CD4-positive, alpha-beta memory T cell (primary cell): ENCODE results near the gene PLEKHJ1. TPM values are rescaled to one million over a fixed set of nuclear protein-coding genes. Genes with fewer than 3 reads are reported as not detected.

Experiments used
- CTCF ChIA-PET: fragments of 350-600 bp; sonication (Branson Sonifier 250); formaldehyde crosslinking; loops from one replicate; lab custom pipeline; 2021; ENCODE audit warnings: inconsistent platforms; ENCODE audit not compliant: partially characterized antibody; lab: Charles Lee
- POLR2A ChIA-PET: fragments of 350-600 bp; sonication (Branson Sonifier 250); formaldehyde crosslinking; loops from one replicate; lab custom pipeline; 2021; ENCODE audit not compliant: partially characterized antibody; lab: Charles Lee
- DNase-seq, 5 donors: peaks; one replicate each; pipeline versions ENCODE4 v3.0.0 to v3.0.0-alpha.2; 2020 to 2022; ENCODE audit warnings: mixed read lengths in 1 of 5
- H3K27ac ChIP-seq: one replicate; pipeline ENCODE4 v1.7.0; 2013; ENCODE audit warnings: low read depth, low read length
- H3K27me3 ChIP-seq: 2 replicates; pipeline ENCODE4 v1.7.0; 2013; ENCODE audit warnings: mild to moderate bottlenecking, low read length, moderate library complexity; ENCODE audit not compliant: insufficient read depth
- H3K36me3 ChIP-seq: 2 replicates; pipeline ENCODE4 v1.7.0; 2013; ENCODE audit warnings: mild to moderate bottlenecking, low read length, moderate library complexity; ENCODE audit not compliant: insufficient read depth
- H3K4me1 ChIP-seq: 2 replicates; pipeline ENCODE4 v1.7.0; 2013; ENCODE audit warnings: mild to moderate bottlenecking, low read length, moderate library complexity; ENCODE audit not compliant: insufficient read depth
- H3K4me3 ChIP-seq, 2 donors: one replicate each; pipeline ENCODE4 v1.7.0; 2013; ENCODE audit warnings: low read length in 2 of 2, mild to moderate bottlenecking in 1 of 2
- H3K9me3 ChIP-seq, 2 donors: one replicate each; pipeline ENCODE4 v1.7.0; 2013; ENCODE audit warnings: low read length in 2 of 2, control low read depth in 1 of 2; ENCODE audit not compliant: control insufficient read depth in 1 of 2
- H3K27ac Mint-ChIP-seq, 7 donors: one replicate each; pipeline ENCODE4 v1.8.0; 2020 to 2021; ENCODE audit warnings: mixed read lengths in 7 of 7, mild to moderate bottlenecking in 6 of 7, inconsistent platforms in 3 of 7, moderate library complexity in 3 of 7
- H3K27me3 Mint-ChIP-seq, 2 donors: one replicate each; pipeline ENCODE4 v1.8.0; 2020 to 2021; ENCODE audit warnings: mixed read lengths in 2 of 2
- H3K36me3 Mint-ChIP-seq, 2 donors: one replicate each; pipeline ENCODE4 v1.8.0; 2020 to 2021; ENCODE audit warnings: mixed read lengths in 2 of 2, inconsistent platforms in 1 of 2, mild to moderate bottlenecking in 1 of 2
- H3K4me1 Mint-ChIP-seq, 4 donors: one replicate each; pipeline ENCODE4 v1.8.0; 2020 to 2021; ENCODE audit warnings: mixed read lengths in 4 of 4, mild to moderate bottlenecking in 1 of 4
- H3K4me3 Mint-ChIP-seq, 8 donors: one replicate each; pipeline ENCODE4 v1.8.0; 2020 to 2021; ENCODE audit warnings: mixed read lengths in 8 of 8, mild to moderate bottlenecking in 7 of 8, moderate library complexity in 6 of 8, inconsistent platforms in 3 of 8
- H3K9me3 Mint-ChIP-seq, 8 donors: one replicate each; pipeline ENCODE4 v1.8.0; 2020 to 2021; ENCODE audit warnings: mixed read lengths in 8 of 8, mild to moderate bottlenecking in 5 of 8, inconsistent platforms in 3 of 8, moderate library complexity in 1 of 8
- intact Hi-C: fragments of 100-400 bp; cut with micrococcal nuclease; formaldehyde crosslinking; loops from one replicate; pipeline ENCODE4 v1.15.1; 2023
- microRNA-seq: library from miRNA; unstranded; fragments of <30 nt; microRNA quantifications from one replicate; pipeline ENCODE4 v1.2.0, GENCODE V29; 2021; ENCODE audit warnings: borderline replicate concordance, borderline number of aligned reads, borderline microRNAs expressed, mixed read lengths
- polyA plus RNA-seq, 2 donors: library from polyadenylated mRNA; unstranded; fragments of 300-500 nt; fragmentation: Illumina TruSeq; gene quantifications; one replicate each; pipeline ENCODE4 v1.2.3, GENCODE V29; 2021
- total RNA-seq, 2 experiments: library from RNA; stranded (reverse); gene quantifications; one replicate each; pipeline ENCODE4 v1.2.3, GENCODE V29; 2021

Gene PLEKHJ1
- total and polyA plus RNA-seq, 4 experiments from 2014 or later, result 64.9 to 119 (median 85.2) TPM

DNA sequence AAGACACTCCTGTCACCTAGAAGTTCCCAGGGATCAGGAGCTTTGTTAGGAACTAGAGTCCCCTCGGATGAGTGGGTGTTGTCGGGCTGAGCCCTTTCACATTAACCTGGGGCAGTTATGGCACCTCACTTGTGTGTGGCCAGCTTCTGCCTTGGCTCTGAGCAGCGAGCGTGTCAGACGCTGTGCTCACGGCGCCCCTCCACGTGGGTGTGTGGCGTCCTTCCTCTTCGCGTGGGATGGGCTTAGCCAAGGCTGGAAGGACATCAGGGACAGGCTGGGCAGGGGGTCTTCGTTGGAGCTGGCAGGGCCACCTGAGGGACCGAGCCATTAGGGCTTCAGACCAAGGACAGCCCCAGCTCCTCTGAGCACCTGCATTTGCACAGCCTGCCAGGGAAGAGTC is 49.0 kb downstream of the PLEKHJ1 start:
- Mint-ChIP-seq H3K36me3 (peaks cover 9 to 40% of the 10 kb centered on the region in 2 donors), H3K27me3 (no peaks in the 10 kb centered on the region), H3K27ac (peak overlapping the region in 1 of 7 donors; percentile 13), H3K4me3 (no peak overlapping the region), H3K4me1 (peaks cover 0 to 12% (median 4%) of the 10 kb centered on the region in 4 donors), H3K9me3 (no peaks in the 10 kb centered on the region)
- H3K4me1 ChIP-seq, result no peaks in the 10 kb centered on the region
- POLR2A ChIA-PET, result interaction anchor here (0.6 kb wide), 1 partner anchor 10 kb away, joined by 3 read pairs; no protein-coding TSS in a partner anchor
- no peaks in the 10 kb centered on the region for H3K9me3 ChIP-seq
- H3K4me3 ChIP-seq, result no peak overlapping the region
- H3K27me3 ChIP-seq, result no peaks in the 10 kb centered on the region
- H3K27ac ChIP-seq, result no peak overlapping the region
- peaks cover 26% of the 10 kb centered on the region for H3K36me3 ChIP-seq
- CTCF ChIA-PET, result interaction anchor here (0.9 kb wide), 1 partner anchor 31 kb away, joined by 4 read pairs; no protein-coding TSS in a partner anchor
- intact Hi-C loops, result no loop called here
- DNase-seq, result no peak

DNA sequence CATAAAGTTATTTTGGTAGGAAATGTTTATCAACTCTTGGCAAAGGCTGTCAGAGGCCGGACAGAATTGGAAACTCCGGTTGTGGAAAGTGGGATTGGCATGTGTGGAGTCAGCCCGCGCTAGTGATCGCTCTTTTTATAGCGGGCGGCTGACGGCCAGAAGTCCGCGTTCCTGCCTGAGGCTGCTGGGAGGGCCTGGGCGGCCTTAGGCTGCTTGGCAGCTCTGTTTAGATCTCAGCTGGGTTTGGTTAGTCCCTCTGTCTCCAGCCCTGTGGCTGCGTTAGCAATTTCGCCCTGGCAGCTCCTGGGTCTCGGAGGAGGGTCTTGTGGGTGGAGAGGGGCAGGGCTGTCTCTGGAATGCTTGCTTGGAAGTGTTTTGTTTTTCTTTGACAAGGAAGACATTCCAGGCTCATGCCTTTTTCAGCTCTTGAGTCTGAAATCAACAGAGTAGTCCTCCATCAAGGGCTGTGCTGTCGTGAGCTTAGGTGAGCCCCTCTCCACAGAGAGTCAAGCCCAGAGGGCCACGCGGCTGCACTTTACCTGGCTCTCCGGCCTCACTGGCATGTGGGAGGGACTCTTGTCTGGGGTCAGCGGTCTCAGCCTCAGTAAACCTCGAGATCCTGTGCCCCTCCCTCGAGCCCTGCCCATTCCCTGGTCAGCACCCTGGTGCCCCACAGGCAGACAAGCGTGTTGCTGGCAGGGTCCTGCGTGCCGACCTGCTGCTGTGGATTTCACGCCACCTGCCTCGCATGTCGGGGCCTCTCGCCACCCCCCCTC is 49.9 kb downstream of the PLEKHJ1 start:
- ChIA-PET POLR2A (no interaction called here), CTCF (interaction anchor here (0.9 to 1.5 kb wide), 2 partner anchors 14 to 30 kb away, joined by 4 read pairs; no protein-coding TSS in a partner anchor)
- H3K36me3 ChIP-seq, result peaks cover 19% of the 10 kb centered on the region
- no peaks in the 10 kb centered on the region for H3K4me1 ChIP-seq
- no peak for DNase-seq
- Mint-ChIP-seq H3K4me1 (peaks cover 0 to 12% (median 4%) of the 10 kb centered on the region in 4 donors), H3K4me3 (no peak overlapping the region), H3K36me3 (peaks cover 9 to 37% of the 10 kb centered on the region in 2 donors), H3K9me3 (no peaks in the 10 kb centered on the region), H3K27me3 (no peaks in the 10 kb centered on the region), H3K27ac (no peak overlapping the region)
- no peaks in the 10 kb centered on the region for H3K27me3 ChIP-seq
- H3K27ac ChIP-seq, result no peak overlapping the region
- H3K4me3 ChIP-seq, result no peak overlapping the region
- intact Hi-C loops, result no loop called here
- H3K9me3 ChIP-seq, result no peaks in the 10 kb centered on the region

DNA sequence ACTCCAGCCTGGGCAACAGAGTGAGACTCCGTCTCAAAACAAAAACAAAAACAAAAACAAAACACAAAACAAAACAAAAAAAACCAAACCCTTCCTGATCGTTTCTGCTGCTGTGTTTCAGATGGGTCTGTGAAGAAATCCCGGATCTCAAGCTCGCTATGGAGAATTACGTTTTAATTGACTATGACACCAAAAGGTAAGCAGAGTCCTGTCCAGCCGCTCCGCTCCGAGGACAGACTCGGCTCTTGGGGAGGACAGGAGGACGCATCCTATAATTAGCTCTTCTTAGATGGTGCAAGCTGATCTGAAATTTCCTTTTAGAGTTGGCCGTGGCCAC is 50.4 kb downstream of the PLEKHJ1 start:
- peak overlapping the region in 2 of 7 donors; percentile 52 to 62 for H3K27ac Mint-ChIP-seq
- H3K9me3 ChIP-seq, result no peaks in the 10 kb centered on the region
- no peaks in the 10 kb centered on the region for H3K4me1 ChIP-seq
- H3K36me3 Mint-ChIP-seq, result peaks cover 9 to 37% of the 10 kb centered on the region in 2 donors
- no peaks in the 10 kb centered on the region for H3K27me3 Mint-ChIP-seq
- H3K36me3 ChIP-seq, result peaks cover 14% of the 10 kb centered on the region
- peaks cover 0 to 12% (median 4%) of the 10 kb centered on the region in 4 donors for H3K4me1 Mint-ChIP-seq
- H3K4me3 Mint-ChIP-seq, result no peak overlapping the region
- no peak overlapping the region for H3K4me3 ChIP-seq
- intact Hi-C loops, result no loop called here
- no peaks in the 10 kb centered on the region for H3K27me3 ChIP-seq
- CTCF ChIA-PET, result interaction anchor here (1.5 kb wide), 1 partner anchor 14 kb away, joined by 4 read pairs; no protein-coding TSS in a partner anchor
- POLR2A ChIA-PET, result no interaction called here
- H3K9me3 Mint-ChIP-seq, result no peaks in the 10 kb centered on the region
- H3K27ac ChIP-seq, result no peak overlapping the region
- DNase-seq, result no peak

DNA sequence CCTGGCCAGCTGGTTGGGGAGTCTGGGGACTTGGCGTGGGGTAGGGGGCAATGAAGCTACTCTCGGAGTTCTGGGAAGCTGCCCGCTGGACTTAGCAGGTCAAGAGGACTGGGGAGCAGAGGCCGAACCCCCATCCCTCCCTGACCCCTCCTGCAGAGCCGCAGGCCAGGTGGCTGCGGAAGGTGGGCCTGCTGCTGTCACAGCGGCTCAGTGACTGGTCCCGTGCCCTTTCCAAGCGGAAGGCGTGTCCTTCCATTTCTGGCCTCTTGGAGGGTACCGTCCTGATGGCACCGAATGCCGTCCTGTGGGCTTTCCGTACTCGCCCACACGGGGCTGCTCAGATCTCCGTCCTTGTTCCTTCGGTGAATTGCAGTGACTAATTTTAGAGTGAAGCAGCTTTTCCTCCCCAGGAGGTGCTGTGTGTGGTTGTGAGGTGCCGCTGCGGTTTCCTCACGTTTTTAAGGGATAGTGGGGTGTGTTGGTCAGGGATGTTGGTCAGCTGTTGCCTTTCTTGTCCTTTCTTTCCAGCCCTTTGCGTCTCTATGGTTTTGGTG is 51.6 kb downstream of the PLEKHJ1 start:
- ChIA-PET CTCF (no interaction called here), POLR2A (no interaction called here)
- no peak overlapping the region for H3K4me3 ChIP-seq
- no peaks in the 10 kb centered on the region for H3K27me3 Mint-ChIP-seq
- H3K9me3 Mint-ChIP-seq, result no peaks in the 10 kb centered on the region
- peak overlapping the region in 1 of 7 donors; percentile 46 for H3K27ac Mint-ChIP-seq
- no peak overlapping the region for H3K27ac ChIP-seq
- no peak for DNase-seq
- no peaks in the 10 kb centered on the region for H3K27me3 ChIP-seq
- H3K4me1 ChIP-seq, result no peaks in the 10 kb centered on the region
- H3K36me3 Mint-ChIP-seq, result peaks cover 9 to 41% of the 10 kb centered on the region in 2 donors
- peaks cover 15% of the 10 kb centered on the region for H3K36me3 ChIP-seq
- no peaks in the 10 kb centered on the region for H3K9me3 ChIP-seq
- H3K4me3 Mint-ChIP-seq, result no peak overlapping the region
- peaks cover 0 to 15% (median 5%) of the 10 kb centered on the region in 4 donors for H3K4me1 Mint-ChIP-seq
- intact Hi-C loops, result no loop called here

Small RNA genes lying within 50 kb of the gene (microRNA-seq; reads per million reads assigned to microRNA genes)
- 1.7 reads per million for gene MIR1227
- not detected for gene MIR4321

Other genes starting within 250 kb of the PLEKHJ1 start
- 10 to 100 TPM; 52.2 to 59.4 TPM for gene BTBD2, start 220.6 kb downstream of the PLEKHJ1 start, total RNA-seq
- 1 to 10 TPM; 2.8 to 6.6 TPM for gene BTBD2, start 220.6 kb downstream of the PLEKHJ1 start, polyA plus RNA-seq
- 100 to 1,000 TPM; 194 to 195 TPM for gene MKNK2, start 185.1 kb downstream of the PLEKHJ1 start, total RNA-seq
- 10 to 100 TPM; 24.1 to 63.9 TPM for gene MKNK2, start 185.1 kb downstream of the PLEKHJ1 start, polyA plus RNA-seq
- 100 to 1,000 TPM; 130 to 135 TPM for gene MOB3A, start 140.0 kb downstream of the PLEKHJ1 start, total RNA-seq
- gene MOB3A, start 140.0 kb downstream of the PLEKHJ1 start, polyA plus RNA-seq, result 100 to 1,000 TPM in 1 of 2 donors, 10 to 100 TPM in 1; 29.6 to 114 TPM
- gene IZUMO4, start 139.4 kb downstream of the PLEKHJ1 start, total RNA-seq, result 10 to 100 TPM; 18.6 to 22.1 TPM
- gene IZUMO4, start 139.4 kb downstream of the PLEKHJ1 start, polyA plus RNA-seq, result 1 to 10 TPM in 1 of 2 donors, under 1 TPM in 1; 0.84 to 1.2 TPM
- 10 to 100 TPM; 80.6 to 87.2 TPM for gene AP3D1, start 84.8 kb downstream of the PLEKHJ1 start, total RNA-seq
- 10 to 100 TPM in 1 of 2 donors, 1 to 10 TPM in 1; 6.7 to 58.9 TPM for gene AP3D1, start 84.8 kb downstream of the PLEKHJ1 start, polyA plus RNA-seq
- 10 to 100 TPM; 29.6 to 29.9 TPM for gene DOT1L, start 72.4 kb downstream of the PLEKHJ1 start, total RNA-seq
- under 1 TPM; 0.03 to 0.94 TPM for gene DOT1L, start 72.4 kb downstream of the PLEKHJ1 start, polyA plus RNA-seq
- gene SF3A2, start 495 bp upstream of the PLEKHJ1 start, total RNA-seq, result 100 to 1,000 TPM; 140 to 141 TPM
- 10 to 100 TPM in 1 of 2 donors, 1 to 10 TPM in 1; 8.3 to 37.8 TPM for gene SF3A2, start 495 bp upstream of the PLEKHJ1 start, polyA plus RNA-seq
- 10 to 100 TPM in 1 of 2 experiments, 1 to 10 TPM in 1; 7.5 to 12.7 TPM for gene AMH, start 13.0 kb upstream of the PLEKHJ1 start, total RNA-seq
- gene AMH, start 13.0 kb upstream of the PLEKHJ1 start, polyA plus RNA-seq, result not detected
- gene JSRP1, start 20.1 kb upstream of the PLEKHJ1 start, total RNA-seq, result 1 to 10 TPM; 1.3 to 1.5 TPM
- gene JSRP1, start 20.1 kb upstream of the PLEKHJ1 start, polyA plus RNA-seq, result 1 to 10 TPM; 1.1 to 1.7 TPM
- gene PEAK3, start 45.8 kb upstream of the PLEKHJ1 start, total RNA-seq, result under 1 TPM in 1 of 2 experiments, not detected in 1; 0.11 TPM
- gene PEAK3, start 45.8 kb upstream of the PLEKHJ1 start, polyA plus RNA-seq, result under 1 TPM; 0.07 TPM
- gene LINGO3, start 71.8 kb upstream of the PLEKHJ1 start, total RNA-seq, result under 1 TPM; 0.73 to 0.75 TPM
- gene LINGO3, start 71.8 kb upstream of the PLEKHJ1 start, polyA plus RNA-seq, result 1 to 10 TPM in 1 of 2 donors, under 1 TPM in 1; 0.46 to 7.1 TPM
- gene LSM7, start 92.3 kb upstream of the PLEKHJ1 start, total RNA-seq, result 100 to 1,000 TPM; 107 to 108 TPM
- gene LSM7, start 92.3 kb upstream of the PLEKHJ1 start, polyA plus RNA-seq, result 100 to 1,000 TPM; 165 to 171 TPM
- gene SPPL2B, start 92.4 kb upstream of the PLEKHJ1 start, total RNA-seq, result 10 to 100 TPM; 76.8 to 82.8 TPM
- 1 to 10 TPM; 6.2 to 9.4 TPM for gene SPPL2B, start 92.4 kb upstream of the PLEKHJ1 start, polyA plus RNA-seq
- gene TMPRSS9, start 123.9 kb upstream of the PLEKHJ1 start, total RNA-seq, result not detected
- gene TMPRSS9, start 123.9 kb upstream of the PLEKHJ1 start, polyA plus RNA-seq, result not detected
- gene TIMM13, start 191.3 kb upstream of the PLEKHJ1 start, total RNA-seq, result 10 to 100 TPM; 30.6 to 31.6 TPM
- 10 to 100 TPM; 65.9 to 76.4 TPM for gene TIMM13, start 191.3 kb upstream of the PLEKHJ1 start, polyA plus RNA-seq
- 10 to 100 TPM; 19.8 to 19.9 TPM for gene LMNB2, start 220.6 kb upstream of the PLEKHJ1 start, total RNA-seq
- 10 to 100 TPM in 1 of 2 donors, 1 to 10 TPM in 1; 3.8 to 10.8 TPM for gene LMNB2, start 220.6 kb upstream of the PLEKHJ1 start, polyA plus RNA-seq
- 10 to 100 TPM; 88.2 to 88.3 TPM for gene GADD45B, start 239.8 kb upstream of the PLEKHJ1 start, total RNA-seq
- gene GADD45B, start 239.8 kb upstream of the PLEKHJ1 start, polyA plus RNA-seq, result 10 to 100 TPM; 44.9 to 94.4 TPM